OCI-LY3 (cell line): Measurements from ENCODE around the gene MRPS35.
A peak's percentile ranks its signal among the peaks of the same experiment; 100 is the strongest.

ENCODE experiments used
- H2AFZ ChIP-seq: fragments of 200-600, 300-600 bp; shearing (Covaris generic); 2 replicates; pipeline ENCODE4 v1.6.0; 2014; ENCODE audit warnings: antibody characterized with exemption, low read depth, low read length
- H3K27ac ChIP-seq: fragments of 200-600, 300-600 bp; sonication (generic); 2 replicates; pipeline ENCODE4 v1.5.1; 2014; ENCODE audit warnings: mild to moderate bottlenecking, low read length, moderate library complexity, mixed read lengths
- H3K27me3 ChIP-seq: fragments of 200-600, 300-600 bp; sonication (generic); 2 replicates; pipeline ENCODE4 v1.6.1; 2014; ENCODE audit warnings: low read depth, low read length, mixed read lengths
- H3K36me3 ChIP-seq: fragments of 200-600, 300-600 bp; sonication (generic); replicated peaks from 2 replicates; pipeline ENCODE3; 2014; ENCODE audit warnings: low read depth, low read length, mixed read lengths
- H3K4me1 ChIP-seq: fragments of 300-600, 200-600 bp; sonication (generic); 2 replicates; pipeline ENCODE4 v1.6.1; 2014; ENCODE audit warnings: low read length, mixed read lengths
- H3K4me2 ChIP-seq: fragments of 200-600, 300-600 bp; sonication (generic); 2 replicates; pipeline ENCODE4 v1.6.1; 2014; ENCODE audit warnings: low read length, mixed read lengths
- H3K4me3 ChIP-seq: fragments of 300-600, 200-600 bp; sonication (generic); 2 replicates; pipeline ENCODE4 v1.5.1; 2014; ENCODE audit warnings: antibody characterized with exemption, mild to moderate bottlenecking, low read length, moderate library complexity
- H3K79me2 ChIP-seq: fragments of 300-600, 200-600 bp; shearing (Covaris generic); 2 replicates; pipeline ENCODE4 v1.6.1; 2014; ENCODE audit warnings: mild to moderate bottlenecking, low read length, mixed read lengths
- H3K9ac ChIP-seq: fragments of 300-600, 200-600 bp; shearing (Covaris generic); 2 replicates; pipeline ENCODE4 v1.6.0; 2014; ENCODE audit warnings: mild to moderate bottlenecking, low read length, moderate library complexity
- H3K9me3 ChIP-seq: fragments of 200-600, 300-600 bp; shearing (Covaris generic); 2 replicates; pipeline ENCODE4 v1.6.1; 2014; ENCODE audit warnings: low read length, mixed read lengths; ENCODE audit not compliant: insufficient read depth
- H4K20me1 ChIP-seq: fragments of 200-600, 300-600 bp; sonication (generic); 2 replicates; pipeline ENCODE4 v1.6.1; 2016; ENCODE audit warnings: low read length, mixed read lengths; ENCODE audit not compliant: insufficient read depth
- CTCF ChIP-seq: fragments of 200-600, 300-600 bp; sonication (generic); IDR thresholded peaks from 2 replicates; pipeline ENCODE4 v1.5.1; 2014; ENCODE audit warnings: antibody characterized with exemption, low read length, low read depth
- EZH2phosphoT487 ChIP-seq: fragments of 200-600 bp; shearing (Covaris generic); IDR thresholded peaks from 2 replicates; pipeline ENCODE4 v1.6.1; 2018; ENCODE audit warnings: antibody characterized with exemption, mixed run types, low read depth

MRPS35 gene

GRCh38 chr12:27696293-27696652 lies 14.4 kb upstream of the MRPS35 start, which contains the start of gene REP15:
Gene REP15 (plus strand): TSS chr12:27696447. CDS start chr12:27696563, 116 bp downstream.
- TF ChIP-seq EZH2phosphoT487 (no peak), CTCF (no peak)
- Histone ChIP-seq H3K4me1 (peaks cover 12% of the 10 kb centered on the region), H2AFZ (no peak within 1 kb of the TSS), H3K27ac (no peak within 1 kb of the TSS), H3K9ac (no peak within 1 kb of the TSS), H3K9me3 (no peaks in the 10 kb centered on the region), H3K4me3 (no peak within 1 kb of the TSS), H3K79me2 (no peaks in the 10 kb centered on the region), H4K20me1 (no peaks in the 10 kb centered on the region), H3K36me3 (no peaks in the 10 kb centered on the region), H3K27me3 (peaks cover 20% of the 10 kb centered on the region), H3K4me2 (no peak within 1 kb of the TSS)

- Histone ChIP-seq H3K9ac (no peak overlapping the region), H3K4me2 (no peak overlapping the region), H3K36me3 (no peaks in the 10 kb centered on the region), H2AFZ (no peak overlapping the region), H3K27me3 (peaks cover 18% of the 10 kb centered on the region), H3K9me3 (no peaks in the 10 kb centered on the region), H3K4me1 (peaks cover 10% of the 10 kb centered on the region), H3K27ac (no peak overlapping the region), H3K4me3 (no peak overlapping the region), H3K79me2 (no peaks in the 10 kb centered on the region), H4K20me1 (no peaks in the 10 kb centered on the region)
- TF ChIP-seq EZH2phosphoT487 (no peak), CTCF (no peak)
Measured at GRCh38 chr12:27696864-27697564, 13.6 kb upstream of the MRPS35 start.

GRCh38 chr12:27703720-27704452 lies 6.7 kb upstream of the MRPS35 start:
- Histone ChIP-seq H3K4me2 (peak overlapping the region; percentile 45), H3K4me3 (peak overlapping the region; percentile 7; the same call in 1 of the 2 replicates), H4K20me1 (no peaks in the 10 kb centered on the region), H3K79me2 (no peaks in the 10 kb centered on the region), H3K9ac (no peak overlapping the region; the same call in 1 of the 2 replicates), H3K4me1 (peaks cover 4% of the 10 kb centered on the region; the same call in 1 of the 2 replicates), H2AFZ (no peak overlapping the region), H3K27me3 (no peaks in the 10 kb centered on the region; the same call in 1 of the 2 replicates), H3K27ac (no peak overlapping the region), H3K36me3 (no peaks in the 10 kb centered on the region), H3K9me3 (no peaks in the 10 kb centered on the region)
- peak; percentile 93 for TF ChIP-seq CTCF
- no peak for TF ChIP-seq EZH2phosphoT487

DNA sequence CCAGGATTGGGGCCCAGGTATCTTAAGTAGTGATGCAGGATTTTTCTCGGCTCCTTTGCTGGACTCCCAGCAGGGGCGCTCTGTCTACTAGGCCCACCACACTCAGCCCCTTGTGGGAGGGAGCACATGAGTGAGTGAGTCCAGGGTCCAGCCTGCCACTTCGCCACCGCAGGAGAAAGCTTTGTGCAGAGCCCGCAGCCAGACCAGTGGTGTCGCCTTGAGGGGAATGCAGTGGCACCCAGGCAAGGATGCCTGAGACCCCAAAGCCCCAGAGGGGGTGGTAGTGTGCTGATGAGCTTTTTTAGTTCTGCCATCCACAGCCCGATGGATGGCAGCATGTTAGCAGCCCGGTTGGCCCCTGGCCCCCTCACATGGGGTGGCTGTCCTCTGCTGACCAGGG lies 5.4 kb upstream of the MRPS35 start:
- H3K4me2 ChIP-seq: no peak overlapping the region

More for the DNA sequence above, 5.4 kb upstream of the MRPS35 start:
- TF ChIP-seq CTCF (peak; percentile 31; the same call in 1 of the 2 replicates), EZH2phosphoT487 (no peak)
- H3K36me3 ChIP-seq: no peaks in the 10 kb centered on the region
- no peak overlapping the region for H2AFZ ChIP-seq
- H3K4me1 ChIP-seq: peaks cover 6% of the 10 kb centered on the region; the same call in 1 of the 2 replicates
- H3K27me3 ChIP-seq: no peaks in the 10 kb centered on the region
- H3K4me3 ChIP-seq: no peak overlapping the region
- no peaks in the 10 kb centered on the region for H3K9me3 ChIP-seq
- no peaks in the 10 kb centered on the region for H3K79me2 ChIP-seq
- H3K27ac ChIP-seq: no peak overlapping the region
- H4K20me1 ChIP-seq: no peaks in the 10 kb centered on the region
- no peak overlapping the region for H3K9ac ChIP-seq
